Measurements from ENCODE around the gene OSMR. TPM values are rescaled to one million over a fixed set of nuclear protein-coding genes. Genes with fewer than 3 reads are reported as not detected.

OSMR gene
- total RNA-seq, 1 donor from 2014 or later = 0.04 TPM

DNA sequence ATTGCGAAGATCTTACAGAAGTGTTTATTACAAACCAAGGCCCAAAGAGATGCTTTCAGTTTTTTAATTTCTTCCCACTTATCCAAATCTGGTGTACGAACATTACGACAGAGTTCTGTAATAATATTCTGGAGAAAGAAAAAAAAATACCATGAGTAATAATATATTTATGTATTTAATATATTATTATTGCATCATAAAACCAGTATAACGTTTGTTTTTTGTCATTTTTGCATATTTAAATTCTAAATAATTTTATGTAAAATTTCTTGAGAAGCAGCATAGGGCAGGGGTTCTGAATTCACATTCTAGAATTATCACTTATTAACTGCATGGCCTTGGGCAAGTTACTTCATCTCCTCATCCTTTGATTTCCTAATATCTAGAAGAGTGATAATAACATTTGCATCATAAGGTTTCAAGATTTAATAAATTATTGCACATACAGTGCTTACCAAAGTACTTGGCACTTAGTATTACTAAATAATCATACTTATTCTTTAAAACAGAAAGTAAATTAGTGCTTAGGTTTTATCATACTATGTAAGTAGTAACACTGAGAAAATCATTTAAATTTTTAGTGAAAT, 107.7 kb downstream of the OSMR start:
- Mint-ChIP-seq H3K27me3 (no peaks in the 10 kb centered on the region), H3K4me1 (no peaks in the 10 kb centered on the region), H3K4me3 (no peak overlapping the region), H3K36me3 (ENCODE audit: low read depth) (peaks cover 76% of the 10 kb centered on the region), H3K27ac (no peak overlapping the region), H3K9me3 (no peaks in the 10 kb centered on the region)
- ATAC-seq (ENCODE audit: low read depth) (no peak), DNase-seq (no peak)
- ChIA-PET POLR2A (no interaction called here), CTCF (no interaction called here)
- no peak for TF ChIP-seq CTCF (IDR thresholded peaks at IDR 0.05)
- intact Hi-C loops (cut with micrococcal nuclease) = no loop called here

- H3K4me1 Mint-ChIP-seq = no peaks in the 10 kb centered on the region
- ChIA-PET POLR2A (no interaction called here), CTCF (no interaction called here)
- DNase-seq (no peak), ATAC-seq (ENCODE audit: low read depth) (no peak)
- intact Hi-C loops (cut with micrococcal nuclease) = no loop called here
- no peaks in the 10 kb centered on the region for H3K9me3 Mint-ChIP-seq
- H3K27me3 Mint-ChIP-seq = no peaks in the 10 kb centered on the region
- no peak overlapping the region for H3K27ac Mint-ChIP-seq
- no peak for TF ChIP-seq CTCF (IDR thresholded peaks at IDR 0.05)
- peaks cover 67% of the 10 kb centered on the region for H3K36me3 Mint-ChIP-seq (ENCODE audit: low read depth)
- no peak overlapping the region for H3K4me3 Mint-ChIP-seq
Observed at GRCh38 chr5:38961691-38962090, 115.9 kb downstream of the OSMR start.

- ATAC-seq (ENCODE audit: low read depth) (no peak), DNase-seq (no peak)
- Mint-ChIP-seq H3K4me3 (no peak overlapping the region), H3K27me3 (no peaks in the 10 kb centered on the region), H3K4me1 (no peaks in the 10 kb centered on the region), H3K36me3 (ENCODE audit: low read depth) (peaks cover 50% of the 10 kb centered on the region), H3K9me3 (no peaks in the 10 kb centered on the region), H3K27ac (no peak overlapping the region)
- CTCF ChIA-PET = interaction anchor here (0.7 to 1.8 kb wide), 2 partner anchors 112 to 1700 kb away, joined by 4 to 6 read pairs; no protein-coding TSS in a partner anchor
- POLR2A ChIA-PET = interaction anchor here (0.7 kb wide), 1 partner anchor 112 kb away, joined by 7 read pairs; no protein-coding TSS in a partner anchor
- intact Hi-C loops (cut with micrococcal nuclease) = no loop called here
- TF ChIP-seq CTCF (IDR thresholded peaks at IDR 0.05) = no peak
Observed at GRCh38 chr5:38968665-38969064, 122.9 kb downstream of the OSMR start.

DNA sequence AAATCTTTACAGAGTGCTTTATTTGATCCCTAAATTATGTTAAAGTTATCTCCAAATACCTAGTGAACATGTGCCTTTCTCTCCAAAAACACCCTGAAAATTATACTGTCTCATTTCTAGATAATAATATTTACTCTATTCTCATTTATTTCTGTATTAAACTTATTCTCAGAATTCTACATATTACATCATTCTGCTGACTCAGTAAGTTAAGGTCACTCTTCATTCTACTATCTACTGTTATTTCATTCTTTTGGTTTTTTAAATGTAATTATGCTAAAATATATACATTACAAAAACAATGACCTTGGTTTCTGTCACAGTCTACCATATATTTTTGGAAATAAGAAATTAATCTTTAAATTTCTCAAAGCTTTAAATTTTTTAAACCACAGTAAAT, 132.2 kb downstream of the OSMR start:
- no peak for TF ChIP-seq CTCF (IDR thresholded peaks at IDR 0.05)
- no peaks in the 10 kb centered on the region for H3K27me3 Mint-ChIP-seq
- no peak overlapping the region for H3K4me3 Mint-ChIP-seq
- H3K27ac Mint-ChIP-seq = no peak overlapping the region
- intact Hi-C loops (cut with micrococcal nuclease) = no loop called here
- no peaks in the 10 kb centered on the region for H3K4me1 Mint-ChIP-seq
- DNase-seq = no peak
- no peak for ATAC-seq (ENCODE audit: low read depth)
- CTCF ChIA-PET = no interaction called here
- H3K9me3 Mint-ChIP-seq = no peaks in the 10 kb centered on the region
- POLR2A ChIA-PET = no interaction called here
- H3K36me3 Mint-ChIP-seq (ENCODE audit: low read depth) = peaks cover 61% of the 10 kb centered on the region

DNA sequence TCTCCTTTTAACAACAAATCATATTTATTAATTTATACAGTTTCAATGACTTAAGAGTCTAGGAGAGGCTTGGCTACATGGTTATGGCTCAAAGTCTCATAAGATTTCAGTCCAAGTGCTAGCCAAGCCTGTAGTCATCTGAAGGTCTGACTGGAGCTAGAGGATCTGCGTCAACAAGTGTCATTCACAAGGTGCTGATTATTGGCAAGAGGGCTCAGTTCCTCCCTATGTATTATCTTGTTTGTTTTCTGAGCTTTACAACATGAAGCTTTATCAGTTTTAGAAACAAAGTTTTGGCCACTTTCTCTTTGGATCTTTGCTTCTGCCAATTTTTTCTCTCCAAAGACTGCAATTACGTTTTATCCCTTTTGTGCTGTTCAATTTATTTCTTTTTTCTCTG, 133.7 kb downstream of the OSMR start:
- TF ChIP-seq CTCF (IDR thresholded peaks at IDR 0.05) = no peak
- ChIA-PET POLR2A (no interaction called here), CTCF (no interaction called here)
- no peaks in the 10 kb centered on the region for H3K27me3 Mint-ChIP-seq
- H3K36me3 Mint-ChIP-seq (ENCODE audit: low read depth) = peaks cover 51% of the 10 kb centered on the region
- no peak overlapping the region for H3K27ac Mint-ChIP-seq
- no peak overlapping the region for H3K4me3 Mint-ChIP-seq
- H3K9me3 Mint-ChIP-seq = no peaks in the 10 kb centered on the region
- no peak for DNase-seq
- intact Hi-C loops (cut with micrococcal nuclease) = no loop called here
- ATAC-seq (ENCODE audit: low read depth) = no peak
- no peaks in the 10 kb centered on the region for H3K4me1 Mint-ChIP-seq

Other genes with a start within 250 kb of the OSMR start
- 46.4 and 51.8 TPM in 2 replicates for gene RICTOR, start 228.4 kb downstream of the OSMR start, total RNA-seq

Measured in activated B cell treated with CpG ODN at 0.5 μM for 24 hours (primary cell).